K562 (cell line): Measurements from ENCODE around the gene ACYP2. TPM values are rescaled to one million over a fixed set of nuclear protein-coding genes. Genes with fewer than 3 reads are reported as not detected.

Experiments
- CBFA2T2 ChIP-seq: fragments of 450-650 bp; conservative IDR thresholded peaks from 2 replicates; pipeline ENCODE4 v1.6.1; 2017; ENCODE audit warnings: mild to moderate bottlenecking
- CCAR2 ChIP-seq: fragments of 200-400 bp; formaldehyde crosslinking; IDR thresholded peaks from 2 replicates; pipeline ENCODE4 v1.6.1; 2017; ENCODE audit warnings: mild to moderate bottlenecking, low read depth, low read length
- FOXA1 ChIP-seq: fragments of 450-650 bp; IDR thresholded peaks from 2 replicates; pipeline ENCODE4 v1.6.1; 2016; ENCODE audit warnings: mild to moderate bottlenecking, borderline replicate concordance
- KLF13 ChIP-seq: fragments of 450-650 bp; IDR thresholded peaks from 2 replicates; pipeline ENCODE4 v1.6.1; 2016; ENCODE audit warnings: missing genetic modification characterization, low read depth, mild to moderate bottlenecking, missing compliant biosample characterization, moderate library complexity, borderline replicate concordance
- MED1 ChIP-seq: sonication (generic); formaldehyde crosslinking; IDR thresholded peaks from 2 replicates; pipeline ENCODE4 v1.8.1; 2023; ENCODE audit warnings: missing genetic modification reagents, borderline replicate concordance
- NFYB ChIP-seq: IDR thresholded peaks from 2 replicates; pipeline ENCODE4 v1.6.1; 2011; ENCODE audit warnings: mild to moderate bottlenecking, moderate library complexity; ENCODE audit not compliant: insufficient read length; ENCODE audit errors: extremely low read depth
- NR1H2 ChIP-seq: sonication (generic); formaldehyde crosslinking; IDR thresholded peaks from 2 replicates; pipeline ENCODE4 v1.4.0; 2020; ENCODE audit warnings: mild to moderate bottlenecking, missing genetic modification reagents
- NR2C2 ChIP-seq, 2 experiments: fragments of 200-800 bp in 1 of 2; sonication (Bioruptor generic) in 1 of 2; sonication (generic) in 1 of 2; formaldehyde crosslinking in 1 of 2; IDR thresholded peaks; 2 replicates each; pipeline versions ENCODE4 v1.6.1 to v1.8.0; 2016 to 2022; ENCODE audit warnings: mild to moderate bottlenecking in 1 of 2, missing compliant biosample characterization in 1 of 2, missing genetic modification characterization in 1 of 2, missing genetic modification reagents in 1 of 2
- RAD21 ChIP-seq, 2 experiments: fragments of 250-450 bp in 1 of 2; fragments of 450-650 bp in 1 of 2; sonication (Bioruptor Pico) in 1 of 2; formaldehyde crosslinking in 1 of 2; IDR thresholded peaks in 1 of 2; conservative IDR thresholded peaks in 1 of 2; 2 replicates each; pipeline versions ENCODE4 v1.4.0 to v1.8.0; 2020 to 2022; ENCODE audit warnings: mild to moderate bottlenecking in 2 of 2, moderate library complexity in 1 of 2
- ZBTB7A ChIP-seq: IDR thresholded peaks from 2 replicates; pipeline ENCODE4 v1.6.1; 2011; ENCODE audit warnings: low read depth, mild to moderate bottlenecking, low read length, moderate library complexity, borderline replicate concordance; ENCODE audit not compliant: control insufficient read depth
- ZNF121 ChIP-seq: sonication (generic); formaldehyde crosslinking; conservative IDR thresholded peaks from 2 replicates; pipeline ENCODE4 v1.8.0; 2022; ENCODE audit warnings: missing genetic modification reagents
- ZNF23 ChIP-seq: fragments of 250-450 bp; sonication (Bioruptor Pico); IDR thresholded peaks from 2 replicates; pipeline ENCODE4 v1.4.0; 2020; ENCODE audit warnings: mild to moderate bottlenecking
- polyA plus RNA-seq, 8 experiments: library from polyadenylated mRNA; depleted of rRNA in 4 of 8; stranded (reverse) in 5 of 8; unstranded in 3 of 8; fragments of >200 nt; fragmentation: Nextera tagmentation in 2 of 8; fragmentation: Illumina TruSeq in 1 of 8; extraction: Ambion mirVana in 2 of 8; extraction: Trizol in 1 of 8; gene quantifications; 2 replicates each; pipeline versions ENCODE4 v1.2.1 to v1.2.3, GENCODE V29; 2011 to 2014; ENCODE audit warnings: inconsistent platforms in 1 of 8, missing spikeins in 1 of 8
- total RNA-seq, 7 experiments: library from RNA; depleted of rRNA in 6 of 7; stranded (reverse); fragments of >200 nt in 6 of 7; fragmentation: Illumina TruSeq in 2 of 7; extraction: Trizol in 2 of 7; gene quantifications; 2 replicates each; pipeline versions ENCODE4 v1.2.1 to v1.2.3, GENCODE V29; 2011 to 2021; ENCODE audit warnings: low replicate concordance in 1 of 7
- TF ChIP-seq, protein P1 (sequence below): fragments of 200-800 bp; sonication (Bioruptor generic); IDR thresholded peaks from 2 replicates; pipeline ENCODE4 v1.6.1; 2017; ENCODE audit warnings: missing genetic modification characterization, missing compliant biosample characterization
- TF ChIP-seq, protein P2 (sequence below), 2 experiments: fragments of 450-650 bp; formaldehyde crosslinking in 1 of 2; IDR thresholded peaks; 2 replicates each; pipeline versions ENCODE4 v1.4.0 to v1.6.1; 2014 to 2020; ENCODE audit warnings: mild to moderate bottlenecking in 2 of 2, borderline replicate concordance in 1 of 2, low read depth in 1 of 2
- TF ChIP-seq, protein P3 (sequence below): fragments of 250-450 bp; sonication (Bioruptor Pico); IDR thresholded peaks from 2 replicates; pipeline ENCODE4 v1.6.1; 2021; ENCODE audit warnings: mild to moderate bottlenecking

ACYP2 gene
- total and polyA plus RNA-seq, 9 of the 15 experiments (the other 6 are each of a cell fraction or from before 2014, with no cell fraction given): 1.0 to 4.1 (median 2.0) TPM

DNA sequence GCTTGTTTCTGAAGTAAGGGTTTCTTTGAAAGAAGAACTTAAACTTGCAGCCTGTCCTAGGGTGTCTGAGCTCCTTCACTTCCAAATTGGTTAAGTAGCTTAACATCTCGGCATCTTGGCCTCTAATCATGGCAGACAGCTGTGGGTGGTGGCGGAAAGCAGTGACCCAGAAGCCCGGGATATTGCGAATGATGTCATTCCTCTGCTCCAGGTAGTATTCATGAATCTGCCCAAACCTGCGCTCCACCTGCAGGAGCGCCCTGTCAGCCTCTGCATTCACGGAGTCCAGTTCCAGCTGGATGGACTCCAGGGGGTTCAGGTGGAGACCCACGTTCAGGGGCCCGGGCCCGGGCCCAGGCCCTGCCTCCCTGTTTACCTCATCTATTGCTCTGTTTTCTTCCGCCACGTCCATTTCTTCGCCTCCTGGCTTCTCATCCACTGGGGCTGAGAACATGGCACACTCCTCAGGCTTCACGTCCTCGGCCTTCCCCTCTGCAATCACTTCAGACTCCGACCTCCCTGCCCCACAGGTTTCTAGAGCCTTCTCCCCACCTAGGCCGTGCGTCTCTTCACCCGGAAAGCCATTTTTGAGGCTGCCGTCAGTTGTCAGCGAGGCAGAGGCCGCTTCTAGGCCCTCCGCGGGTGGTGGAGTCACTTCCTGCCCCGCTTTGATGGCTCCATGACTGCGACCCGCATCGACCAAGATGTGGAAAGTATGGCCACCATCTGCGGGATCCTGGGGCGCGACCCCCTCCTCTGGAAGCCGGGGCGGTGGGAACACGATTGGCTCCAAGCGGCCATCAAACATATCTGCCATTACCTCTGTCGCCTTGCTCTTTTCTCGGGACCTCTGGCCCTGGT is 140.0 kb downstream of the ACYP2 start (continued):
- TF ChIP-seq, protein P1, sequence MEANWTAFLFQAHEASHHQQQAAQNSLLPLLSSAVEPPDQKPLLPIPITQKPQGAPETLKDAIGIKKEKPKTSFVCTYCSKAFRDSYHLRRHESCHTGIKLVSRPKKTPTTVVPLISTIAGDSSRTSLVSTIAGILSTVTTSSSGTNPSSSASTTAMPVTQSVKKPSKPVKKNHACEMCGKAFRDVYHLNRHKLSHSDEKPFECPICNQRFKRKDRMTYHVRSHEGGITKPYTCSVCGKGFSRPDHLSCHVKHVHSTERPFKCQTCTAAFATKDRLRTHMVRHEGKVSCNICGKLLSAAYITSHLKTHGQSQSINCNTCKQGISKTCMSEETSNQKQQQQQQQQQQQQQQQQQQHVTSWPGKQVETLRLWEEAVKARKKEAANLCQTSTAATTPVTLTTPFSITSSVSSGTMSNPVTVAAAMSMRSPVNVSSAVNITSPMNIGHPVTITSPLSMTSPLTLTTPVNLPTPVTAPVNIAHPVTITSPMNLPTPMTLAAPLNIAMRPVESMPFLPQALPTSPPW (CRISPR knock-in tag): no peak
- TF ChIP-seq ZNF121 (CRISPR knock-in tag) (no peak), RAD21 (CRISPR knock-in tag; conservative IDR thresholded peaks at IDR 0.05 in 1 of 2, IDR thresholded peaks at IDR 0.05 in 1 of 2) (no peak), NFYB (no peak), ZBTB7A (no peak), ZNF23 (CRISPR knock-in tag) (no peak), CCAR2 (no peak), NR1H2 (CRISPR knock-in tag) (no peak), MED1 (CRISPR knock-in tag) (no peak), NR2C2 (CRISPR knock-in tag; IDR thresholded peaks at IDR 0.05) (no peak), NR2C2 (tag; IDR thresholded peaks at IDR 0.05) (peak; percentile 68; the same call in 1 of the 2 replicates), FOXA1 (no peak), KLF13 (tag) (no peak), CBFA2T2 (no peak)
- TF ChIP-seq, protein P2, sequence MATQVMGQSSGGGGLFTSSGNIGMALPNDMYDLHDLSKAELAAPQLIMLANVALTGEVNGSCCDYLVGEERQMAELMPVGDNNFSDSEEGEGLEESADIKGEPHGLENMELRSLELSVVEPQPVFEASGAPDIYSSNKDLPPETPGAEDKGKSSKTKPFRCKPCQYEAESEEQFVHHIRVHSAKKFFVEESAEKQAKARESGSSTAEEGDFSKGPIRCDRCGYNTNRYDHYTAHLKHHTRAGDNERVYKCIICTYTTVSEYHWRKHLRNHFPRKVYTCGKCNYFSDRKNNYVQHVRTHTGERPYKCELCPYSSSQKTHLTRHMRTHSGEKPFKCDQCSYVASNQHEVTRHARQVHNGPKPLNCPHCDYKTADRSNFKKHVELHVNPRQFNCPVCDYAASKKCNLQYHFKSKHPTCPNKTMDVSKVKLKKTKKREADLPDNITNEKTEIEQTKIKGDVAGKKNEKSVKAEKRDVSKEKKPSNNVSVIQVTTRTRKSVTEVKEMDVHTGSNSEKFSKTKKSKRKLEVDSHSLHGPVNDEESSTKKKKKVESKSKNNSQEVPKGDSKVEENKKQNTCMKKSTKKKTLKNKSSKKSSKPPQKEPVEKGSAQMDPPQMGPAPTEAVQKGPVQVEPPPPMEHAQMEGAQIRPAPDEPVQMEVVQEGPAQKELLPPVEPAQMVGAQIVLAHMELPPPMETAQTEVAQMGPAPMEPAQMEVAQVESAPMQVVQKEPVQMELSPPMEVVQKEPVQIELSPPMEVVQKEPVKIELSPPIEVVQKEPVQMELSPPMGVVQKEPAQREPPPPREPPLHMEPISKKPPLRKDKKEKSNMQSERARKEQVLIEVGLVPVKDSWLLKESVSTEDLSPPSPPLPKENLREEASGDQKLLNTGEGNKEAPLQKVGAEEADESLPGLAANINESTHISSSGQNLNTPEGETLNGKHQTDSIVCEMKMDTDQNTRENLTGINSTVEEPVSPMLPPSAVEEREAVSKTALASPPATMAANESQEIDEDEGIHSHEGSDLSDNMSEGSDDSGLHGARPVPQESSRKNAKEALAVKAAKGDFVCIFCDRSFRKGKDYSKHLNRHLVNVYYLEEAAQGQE (IDR thresholded peaks at IDR 0.05; ENCODE audit: borderline replicate concordance): peak; percentile 30; the same call in 1 of the 2 replicates
- TF ChIP-seq, protein P2 (CRISPR knock-in tag; IDR thresholded peaks at IDR 0.05; ENCODE audit: low read depth): no peak
- TF ChIP-seq, protein P3, sequence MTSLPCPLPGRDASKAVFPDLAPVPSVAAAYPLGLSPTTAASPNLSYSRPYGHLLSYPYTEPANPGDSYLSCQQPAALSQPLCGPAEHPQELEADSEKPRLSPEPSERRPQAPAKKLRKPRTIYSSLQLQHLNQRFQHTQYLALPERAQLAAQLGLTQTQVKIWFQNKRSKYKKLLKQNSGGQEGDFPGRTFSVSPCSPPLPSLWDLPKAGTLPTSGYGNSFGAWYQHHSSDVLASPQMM: no peak
